Measurements from ENCODE around the gene VPS41.

Gene VPS41

GRCh38 chr7:38798552-38799267 lies 110.3 kb downstream of the VPS41 start:
- no peak for DNase-seq

DNA sequence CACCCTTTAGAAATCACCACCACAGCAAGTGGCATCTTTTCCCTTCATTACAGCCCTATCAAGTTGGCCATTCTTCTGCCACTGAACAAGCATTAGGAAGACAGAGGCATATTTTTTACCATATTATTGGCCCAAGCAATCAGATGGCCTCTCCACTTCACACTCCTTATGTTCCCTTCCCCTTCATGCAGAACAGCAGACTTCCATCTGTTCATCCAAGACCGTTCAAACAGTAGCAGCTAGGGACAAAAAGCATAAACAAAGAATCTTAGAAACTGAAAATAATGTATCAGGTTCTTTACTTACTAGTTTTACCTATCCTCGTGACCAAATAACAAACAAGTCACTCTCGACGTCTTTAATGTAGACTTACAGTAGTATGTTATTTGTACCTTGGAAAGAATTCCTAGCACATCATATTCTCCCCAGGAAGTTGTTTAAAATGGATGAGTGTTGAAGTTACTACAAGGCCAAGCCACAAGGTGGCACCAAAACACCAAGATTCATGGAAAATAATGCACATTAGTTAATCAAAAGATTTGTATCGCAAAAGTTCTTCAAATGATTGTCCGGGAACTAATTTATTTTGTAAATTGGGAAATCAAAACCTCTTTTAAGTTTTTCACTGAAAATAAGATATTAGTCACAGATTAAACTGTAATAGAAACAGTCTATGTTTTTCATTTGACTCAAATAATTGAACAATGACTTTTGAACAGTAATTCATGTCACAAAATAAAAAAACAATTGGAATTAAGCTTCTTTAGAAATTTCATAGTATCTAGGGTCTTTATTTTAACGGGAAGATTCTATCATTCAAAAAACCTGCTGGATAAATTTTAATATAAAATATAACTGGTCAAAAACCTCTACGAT lies 112.1 kb downstream of the VPS41 start:
- peak; percentile 62 for DNase-seq

GRCh38 chr7:38795593-38795992 lies 113.4 kb downstream of the VPS41 start:
- DNase-seq, result no peak

DNA sequence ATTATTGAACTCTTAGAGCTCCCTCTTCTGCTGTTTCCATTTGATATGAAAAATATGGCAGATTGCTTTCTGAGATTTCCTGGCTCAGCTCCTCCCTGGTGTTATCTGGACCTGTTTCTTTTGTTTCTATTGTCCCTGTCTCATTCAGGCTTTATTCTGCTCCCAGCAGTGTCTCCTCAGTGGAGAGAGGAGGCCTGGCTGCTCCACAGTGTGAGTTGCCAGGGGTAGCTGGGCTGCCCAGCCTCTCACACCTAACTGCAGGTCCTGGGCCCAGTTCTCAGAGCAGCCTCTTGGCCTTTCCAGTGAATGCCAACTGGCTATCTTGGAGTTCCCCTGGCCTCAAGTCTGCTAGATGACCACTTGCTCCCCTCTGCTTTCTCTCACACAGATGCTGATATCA lies 127.0 kb downstream of the VPS41 start:
- DNase-seq, result no peak

DNA sequence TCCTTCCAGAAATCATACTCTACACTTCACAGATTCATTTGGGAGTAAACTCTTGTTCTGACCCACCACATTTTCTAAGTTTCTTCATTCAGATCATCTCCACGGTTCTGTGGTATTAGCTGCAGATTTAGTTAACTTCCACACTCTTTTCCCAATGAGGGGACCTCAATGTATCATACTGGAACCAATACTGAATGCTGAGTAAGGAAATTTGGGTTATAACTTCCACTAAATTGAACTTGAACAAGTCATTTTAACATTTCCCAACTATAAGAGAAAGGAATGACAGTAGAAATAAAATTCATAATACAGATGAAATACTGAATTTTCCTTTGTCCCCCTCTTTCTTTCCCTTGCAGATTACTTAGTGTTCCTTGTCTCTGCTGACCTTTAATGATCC lies 131.4 kb downstream of the VPS41 start:
- DNase-seq, result no peak

DNA sequence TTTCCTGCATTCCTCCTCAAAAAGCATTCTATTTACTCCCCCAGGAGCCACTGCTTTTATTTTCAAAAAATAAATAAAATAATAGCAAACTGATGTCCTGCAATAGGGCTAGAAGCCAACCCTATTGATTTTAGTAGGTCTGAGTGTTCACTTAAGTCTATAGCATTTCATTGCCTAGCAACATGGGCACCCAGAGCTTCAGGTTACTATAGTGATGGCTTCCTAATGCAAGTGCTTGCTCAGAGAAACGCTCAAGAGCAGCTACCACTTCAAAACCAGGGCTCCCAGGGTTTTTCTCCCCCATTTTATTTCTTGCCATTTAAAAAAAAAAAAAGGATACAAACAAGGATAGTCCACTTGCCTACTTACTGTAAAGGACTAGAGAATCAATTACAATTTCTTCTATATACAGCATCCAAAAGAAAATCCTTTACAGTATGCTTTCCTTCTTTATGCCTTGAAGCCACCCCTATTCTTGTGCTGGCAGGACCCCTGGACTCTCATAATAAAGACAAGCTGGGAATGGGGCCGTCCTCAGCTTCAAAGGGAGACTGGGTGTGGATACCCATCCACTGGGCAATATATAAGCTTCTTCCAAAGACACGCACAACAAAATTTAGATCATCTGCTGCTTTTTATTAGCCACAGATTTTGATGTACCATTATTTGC lies 133.3 kb downstream of the VPS41 start:
- DNase-seq, result no peak

GRCh38 chr7:38773430-38773829 lies 135.6 kb downstream of the VPS41 start:
- no peak for DNase-seq

- no peak for DNase-seq
These were observed 148.8 kb downstream of the VPS41 start for GRCh38 chr7:38760226-38760625.

DNA sequence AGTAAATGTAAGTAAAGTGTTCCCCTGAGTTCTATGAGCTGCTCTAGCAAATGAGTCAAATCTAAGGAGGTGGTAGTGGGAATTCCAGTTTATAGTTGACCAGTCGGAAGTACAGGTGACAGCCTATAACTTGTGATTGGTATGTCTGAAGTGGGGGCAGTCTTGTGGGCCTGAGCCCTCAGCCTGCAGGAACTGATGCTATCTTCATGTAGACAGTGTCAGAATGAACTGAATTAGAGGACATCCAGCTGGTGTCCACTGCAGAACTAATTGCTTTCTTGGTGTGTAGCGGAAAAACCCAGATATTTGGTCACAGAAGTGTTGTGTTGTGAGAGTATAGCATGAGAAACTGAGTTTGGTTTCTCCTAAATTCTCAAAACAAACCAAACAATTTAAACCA lies 150.0 kb downstream of the VPS41 start:
- no peak for DNase-seq

GRCh38 chr7:38757931-38758330 lies 151.1 kb downstream of the VPS41 start:
- DNase-seq, result no peak

DNA sequence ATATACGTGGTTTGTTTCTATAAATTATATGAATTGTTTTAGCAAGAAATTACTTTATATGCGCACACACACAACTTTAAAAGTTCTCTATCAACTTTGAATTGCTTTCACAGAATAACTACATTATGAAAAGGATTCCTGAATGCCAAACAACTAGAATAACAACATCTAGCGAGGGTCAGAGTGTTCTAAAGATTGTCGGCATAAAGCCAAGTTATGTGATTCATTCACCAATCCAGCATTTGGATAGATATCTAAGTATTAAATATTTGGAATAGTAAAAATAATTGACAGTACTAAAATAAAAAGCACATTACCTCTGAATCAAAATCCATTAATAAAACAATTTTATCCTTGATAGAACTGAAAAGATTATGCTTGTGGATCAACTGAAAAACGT lies 152.5 kb downstream of the VPS41 start:
- DNase-seq, result no peak

- no peak for DNase-seq
These were observed 155.6 kb downstream of the VPS41 start for GRCh38 chr7:38753347-38753746.

DNA sequence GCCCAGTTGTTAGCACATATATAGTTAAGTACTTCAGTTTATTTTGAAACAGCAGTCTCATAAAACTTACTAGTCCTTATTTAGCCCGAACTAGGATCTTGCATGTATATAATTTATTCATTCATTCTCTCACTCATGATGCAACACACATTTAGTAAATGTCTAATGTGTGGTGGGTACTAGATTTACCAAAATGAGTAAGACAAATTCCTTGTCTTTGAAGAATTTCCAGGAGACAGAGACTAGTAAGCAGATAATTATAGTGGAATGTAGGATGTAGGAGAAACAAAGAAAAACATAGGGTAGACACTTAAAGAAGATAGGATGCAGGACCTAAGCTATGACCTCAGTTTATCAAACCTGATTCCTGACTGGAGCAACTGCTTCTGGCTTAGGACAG lies 157.6 kb downstream of the VPS41 start:
- DNase-seq, result no peak

DNA sequence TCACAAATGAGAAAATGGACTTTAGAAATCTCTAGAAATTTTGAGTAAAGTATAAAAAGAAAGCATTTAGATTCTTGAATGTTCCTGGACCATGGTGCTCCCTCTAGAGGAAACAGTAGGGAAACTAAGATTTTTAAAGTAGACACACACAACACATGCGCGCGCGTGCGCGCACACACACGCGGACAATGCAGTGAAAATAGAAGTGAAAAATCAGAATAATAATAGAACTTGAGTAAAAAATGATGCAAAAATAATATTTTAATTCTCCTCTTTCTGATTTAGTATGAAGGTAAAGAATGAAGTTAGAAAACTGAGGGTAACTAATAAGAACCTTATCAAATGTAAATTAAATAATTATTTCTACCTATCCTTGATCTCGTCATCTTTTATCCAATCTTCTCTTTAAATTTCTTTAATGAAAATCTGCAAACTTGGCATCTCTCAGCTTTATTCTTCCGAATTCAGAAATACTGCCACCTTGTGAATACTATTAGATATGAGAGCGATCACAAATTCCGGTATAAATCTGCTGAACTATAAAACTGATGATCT lies 160.9 kb downstream of the VPS41 start:
- no peak for DNase-seq

DNA sequence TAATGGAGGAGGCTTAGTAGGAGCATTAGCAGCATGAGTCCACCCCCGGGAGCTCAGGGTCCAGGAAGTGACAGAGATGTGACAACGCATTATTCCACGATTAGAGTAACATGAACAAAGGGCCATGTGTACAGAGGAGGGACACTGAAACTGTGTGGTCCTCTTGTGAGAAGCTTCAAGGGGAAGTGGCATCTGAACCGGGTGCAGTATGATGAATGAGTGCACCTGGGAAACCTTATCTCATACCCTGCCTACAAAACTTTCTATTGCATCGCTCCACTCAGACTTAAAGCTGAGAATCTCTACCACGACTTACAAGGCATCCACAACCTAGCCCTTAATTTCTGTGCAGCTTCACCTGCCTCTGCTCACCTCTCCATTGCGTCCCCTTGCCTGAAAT lies 162.6 kb downstream of the VPS41 start:
- no peak for DNase-seq

DNA sequence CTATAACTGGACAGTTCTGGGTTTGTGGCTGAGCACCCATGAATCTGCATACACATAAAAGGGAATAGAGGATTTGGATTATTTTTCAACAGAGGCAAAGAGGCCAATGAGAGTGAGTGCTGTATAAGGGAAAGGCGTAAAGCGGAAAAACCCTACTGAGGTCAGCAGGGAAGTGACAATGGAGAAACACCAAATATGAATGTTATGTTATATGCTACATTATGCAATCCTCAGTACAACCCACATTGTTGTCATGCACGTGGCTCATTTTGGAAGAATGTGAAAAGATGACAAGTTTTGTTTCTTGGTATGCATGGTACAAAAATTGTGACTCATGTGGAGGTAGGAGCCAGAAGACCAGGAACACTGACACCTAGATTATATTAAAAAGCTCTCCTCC lies 164.2 kb downstream of the VPS41 start:
- no peak for DNase-seq

DNA sequence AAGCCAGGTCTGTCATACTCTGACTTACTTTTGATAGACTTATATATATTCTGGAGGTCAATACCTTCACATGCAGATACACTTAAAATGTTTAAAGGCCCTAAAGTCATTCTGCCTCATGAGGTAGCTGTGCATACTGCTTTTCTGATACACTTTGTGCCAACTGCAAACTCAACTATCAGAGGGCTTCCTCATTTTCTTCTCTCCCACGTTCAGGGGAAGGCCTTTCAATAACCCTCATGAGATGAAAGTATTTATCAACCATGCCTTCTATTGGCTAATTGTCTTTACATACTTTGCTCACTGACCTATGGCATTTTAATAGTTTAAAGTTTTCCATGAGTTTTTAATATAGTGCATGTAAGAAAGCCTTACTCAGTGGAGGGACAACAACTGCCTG lies 165.1 kb downstream of the VPS41 start:
- DNase-seq, result no peak

DNA sequence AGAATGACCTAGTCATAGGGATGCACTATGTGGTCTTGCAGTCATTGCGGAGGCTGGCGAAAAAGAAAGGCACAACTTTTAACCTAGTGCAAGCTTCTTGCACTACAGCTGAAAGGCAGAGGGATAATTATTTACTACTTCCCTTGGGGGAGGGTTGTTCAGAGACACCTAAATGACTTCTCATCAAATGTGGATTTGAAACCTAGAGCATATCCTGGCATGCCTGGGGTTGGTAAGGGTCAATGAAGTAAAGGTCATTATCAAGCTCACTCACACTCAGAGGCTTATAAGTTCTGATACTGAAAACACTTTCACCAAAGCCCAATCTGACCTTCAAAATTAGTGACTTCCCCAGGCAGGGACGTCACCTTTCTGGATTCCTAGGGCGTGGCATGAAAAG lies 168.9 kb downstream of the VPS41 start:
- no peak for DNase-seq

GRCh38 chr7:38736138-38736537 lies 172.9 kb downstream of the VPS41 start:
- DNase-seq, result no peak

GRCh38 chr7:38731215-38731614 lies 177.8 kb downstream of the VPS41 start:
- DNase-seq, result no peak

- no peak for DNase-seq
These were observed 180.8 kb downstream of the VPS41 start for GRCh38 chr7:38728145-38728544.

DNA sequence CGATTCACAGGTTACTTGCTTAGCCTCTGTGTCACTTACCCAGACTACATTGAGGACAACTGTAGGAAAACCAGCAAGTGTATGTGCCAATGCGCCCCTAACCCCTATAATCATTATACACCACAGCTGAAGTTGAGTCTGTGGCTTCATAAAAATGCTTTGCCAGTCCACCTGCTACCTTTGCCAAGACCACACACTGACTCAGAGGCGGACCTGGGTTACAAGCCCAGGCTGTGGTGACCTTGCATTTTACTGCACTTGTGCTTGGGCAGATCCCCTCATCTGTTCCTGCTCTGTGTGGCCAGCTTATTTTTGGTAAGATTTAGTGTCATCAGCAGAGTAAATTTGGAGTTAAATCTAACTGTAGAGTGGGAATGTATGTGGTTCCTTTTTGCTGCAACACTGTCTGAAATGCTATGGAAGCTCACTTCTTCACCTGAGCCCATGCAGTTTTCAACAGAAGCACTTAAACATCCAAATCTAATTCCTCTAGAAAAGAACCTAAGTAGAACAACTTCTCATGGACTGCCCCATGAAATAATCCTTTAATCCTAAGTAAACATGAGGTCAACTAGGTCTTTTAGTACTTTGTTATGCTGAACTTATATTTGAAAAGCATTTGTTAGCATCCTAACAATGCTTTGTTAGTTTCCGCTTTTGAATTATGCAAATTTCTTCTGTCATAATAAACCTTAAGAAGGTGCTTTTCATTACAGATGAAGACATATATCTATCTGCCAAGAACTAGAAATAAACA lies 181.6 kb downstream of the VPS41 start:
- DNase-seq, result no peak

- no peak for DNase-seq
These were observed 185.7 kb downstream of the VPS41 start for GRCh38 chr7:38723327-38723726.

All from CD4-positive, alpha-beta T cell treated with Interleukin-6 for 4 hours (primary cell).